Measurements from ENCODE around the gene COL6A2.
"Not testable (repeated sequence)": the region's sequence is repeated elsewhere in the genome, so short reads cannot be mapped to it uniquely, and the experiment has no call there.

COL6A2 gene

GRCh38 chr21:46168238-46168637 lies 70.3 kb downstream of the COL6A2 start:
- Histone ChIP-seq H3K9me3 (ENCODE audit: control insufficient read depth, low read length) (no peaks in the 10 kb centered on the region), H3K27me3 (ENCODE audit: control insufficient read depth, insufficient read depth, low read length, poor library complexity, severe bottlenecking) (no peaks in the 10 kb centered on the region), H3K4me1 (ENCODE audit: control insufficient read depth, insufficient read depth, low read length) (no peaks in the 10 kb centered on the region), H3K4me3 (ENCODE audit: insufficient read depth, low read depth, low read length) (no peak overlapping the region), H3K36me3 (ENCODE audit: control insufficient read depth, insufficient read depth, low read length) (no peaks in the 10 kb centered on the region), H3K27ac (ENCODE audit: insufficient read depth, low read depth, low read length, poor library complexity, severe bottlenecking) (no peak overlapping the region)
- 94 to 95% methylated on average over 14 of the region's 14 CpGs for WGBS, 2 experiments

GRCh38 chr21:46168659-46169386 lies 70.9 kb downstream of the COL6A2 start:
- Histone ChIP-seq H3K27ac (ENCODE audit: insufficient read depth, low read depth, low read length, poor library complexity, severe bottlenecking) (no peak overlapping the region), H3K4me1 (ENCODE audit: control insufficient read depth, insufficient read depth, low read length) (no peaks in the 10 kb centered on the region), H3K9me3 (ENCODE audit: control insufficient read depth, low read length) (no peaks in the 10 kb centered on the region), H3K36me3 (ENCODE audit: control insufficient read depth, insufficient read depth, low read length) (no peaks in the 10 kb centered on the region), H3K27me3 (ENCODE audit: control insufficient read depth, insufficient read depth, low read length, poor library complexity, severe bottlenecking) (no peaks in the 10 kb centered on the region), H3K4me3 (ENCODE audit: insufficient read depth, low read depth, low read length) (no peak overlapping the region)
- WGBS, 2 experiments = 92 to 94% methylated on average over 8 of the region's 8 CpGs

GRCh38 chr21:46170436-46171193 lies 72.7 kb downstream of the COL6A2 start:
- not testable (repeated sequence) for H3K27ac ChIP-seq (ENCODE audit: insufficient read depth, low read depth, low read length, poor library complexity, severe bottlenecking); H3K4me3 ChIP-seq (ENCODE audit: insufficient read depth, low read depth, low read length); H3K4me1 ChIP-seq (ENCODE audit: control insufficient read depth, insufficient read depth, low read length); H3K27me3 ChIP-seq (ENCODE audit: control insufficient read depth, insufficient read depth, low read length, poor library complexity, severe bottlenecking); H3K9me3 ChIP-seq (ENCODE audit: control insufficient read depth, low read length); H3K36me3 ChIP-seq (ENCODE audit: control insufficient read depth, insufficient read depth, low read length)
- 90 to 98% methylated on average over 1 of the region's 1 CpG for WGBS, 2 experiments

GRCh38 chr21:46171585-46171984 lies 73.7 kb downstream of the COL6A2 start:
- Histone ChIP-seq H3K36me3 (ENCODE audit: control insufficient read depth, insufficient read depth, low read length) (no peaks in the 10 kb centered on the region), H3K4me1 (ENCODE audit: control insufficient read depth, insufficient read depth, low read length) (no peaks in the 10 kb centered on the region), H3K27me3 (ENCODE audit: control insufficient read depth, insufficient read depth, low read length, poor library complexity, severe bottlenecking) (no peaks in the 10 kb centered on the region), H3K27ac (ENCODE audit: insufficient read depth, low read depth, low read length, poor library complexity, severe bottlenecking) (no peak overlapping the region), H3K4me3 (ENCODE audit: insufficient read depth, low read depth, low read length) (no peak overlapping the region), H3K9me3 (ENCODE audit: control insufficient read depth, low read length) (no peaks in the 10 kb centered on the region)
- 69 to 88% methylated on average over 2 of the region's 2 CpGs for WGBS, 2 experiments

- WGBS, 2 experiments = 96% methylated on average over 21 of the region's 21 CpGs
- Histone ChIP-seq H3K36me3 (ENCODE audit: control insufficient read depth, insufficient read depth, low read length) (no peaks in the 10 kb centered on the region), H3K4me1 (ENCODE audit: control insufficient read depth, insufficient read depth, low read length) (no peaks in the 10 kb centered on the region), H3K9me3 (ENCODE audit: control insufficient read depth, low read length) (no peaks in the 10 kb centered on the region), H3K27me3 (ENCODE audit: control insufficient read depth, insufficient read depth, low read length, poor library complexity, severe bottlenecking) (no peaks in the 10 kb centered on the region), H3K4me3 (ENCODE audit: insufficient read depth, low read depth, low read length) (no peak overlapping the region), H3K27ac (ENCODE audit: insufficient read depth, low read depth, low read length, poor library complexity, severe bottlenecking) (no peak overlapping the region)
Measured at GRCh38 chr21:46171996-46172862, 74.3 kb downstream of the COL6A2 start.

GRCh38 chr21:46172863-46173528 lies 75.1 kb downstream of the COL6A2 start:
- Histone ChIP-seq H3K4me3 (ENCODE audit: insufficient read depth, low read depth, low read length) (no peak overlapping the region), H3K36me3 (ENCODE audit: control insufficient read depth, insufficient read depth, low read length) (no peaks in the 10 kb centered on the region), H3K4me1 (ENCODE audit: control insufficient read depth, insufficient read depth, low read length) (no peaks in the 10 kb centered on the region), H3K27ac (ENCODE audit: insufficient read depth, low read depth, low read length, poor library complexity, severe bottlenecking) (no peak overlapping the region), H3K27me3 (ENCODE audit: control insufficient read depth, insufficient read depth, low read length, poor library complexity, severe bottlenecking) (no peaks in the 10 kb centered on the region), H3K9me3 (ENCODE audit: control insufficient read depth, low read length) (no peaks in the 10 kb centered on the region)
- WGBS, 2 experiments = 91 to 92% methylated on average over 6 of the region's 6 CpGs

- Histone ChIP-seq H3K27ac (ENCODE audit: insufficient read depth, low read depth, low read length, poor library complexity, severe bottlenecking) (no peak overlapping the region), H3K9me3 (ENCODE audit: control insufficient read depth, low read length) (no peaks in the 10 kb centered on the region), H3K27me3 (ENCODE audit: control insufficient read depth, insufficient read depth, low read length, poor library complexity, severe bottlenecking) (no peaks in the 10 kb centered on the region), H3K36me3 (ENCODE audit: control insufficient read depth, insufficient read depth, low read length) (no peaks in the 10 kb centered on the region), H3K4me3 (ENCODE audit: insufficient read depth, low read depth, low read length) (no peak overlapping the region), H3K4me1 (ENCODE audit: control insufficient read depth, insufficient read depth, low read length) (no peaks in the 10 kb centered on the region)
- 93 to 94% methylated on average over 1 of the region's 1 CpG for WGBS, 2 experiments
Measured at GRCh38 chr21:46173573-46173972, 75.7 kb downstream of the COL6A2 start.

- not testable (repeated sequence) for H3K4me3 ChIP-seq (ENCODE audit: insufficient read depth, low read depth, low read length); H3K27ac ChIP-seq (ENCODE audit: insufficient read depth, low read depth, low read length, poor library complexity, severe bottlenecking); H3K27me3 ChIP-seq (ENCODE audit: control insufficient read depth, insufficient read depth, low read length, poor library complexity, severe bottlenecking); H3K4me1 ChIP-seq (ENCODE audit: control insufficient read depth, insufficient read depth, low read length); H3K9me3 ChIP-seq (ENCODE audit: control insufficient read depth, low read length); H3K36me3 ChIP-seq (ENCODE audit: control insufficient read depth, insufficient read depth, low read length)
- 87 to 90% methylated on average over 3 of the region's 3 CpGs for WGBS, 2 experiments
Measured at GRCh38 chr21:46176443-46177129, 78.7 kb downstream of the COL6A2 start.

- H3K9me3 ChIP-seq (ENCODE audit: control insufficient read depth, low read length) = no peaks in the 10 kb centered on the region
- 88 to 92% methylated on average over 4 of the region's 4 CpGs for WGBS, 2 experiments
- H3K27ac ChIP-seq (ENCODE audit: insufficient read depth, low read depth, low read length, poor library complexity, severe bottlenecking) = no peak overlapping the region
- H3K4me3 ChIP-seq (ENCODE audit: insufficient read depth, low read depth, low read length) = no peak overlapping the region
- H3K4me1 ChIP-seq (ENCODE audit: control insufficient read depth, insufficient read depth, low read length) = no peaks in the 10 kb centered on the region
- no peaks in the 10 kb centered on the region for H3K36me3 ChIP-seq (ENCODE audit: control insufficient read depth, insufficient read depth, low read length)
- no peaks in the 10 kb centered on the region for H3K27me3 ChIP-seq (ENCODE audit: control insufficient read depth, insufficient read depth, low read length, poor library complexity, severe bottlenecking)
Measured at GRCh38 chr21:46178961-46179360, 81.0 kb downstream of the COL6A2 start.

All from ectodermal cell (in vitro differentiated cells).